Measurements from ENCODE around the gene THBD.

Gene THBD

GRCh38 chr20:23005776-23006175 is 43.7 kb downstream of the THBD start:
- no peaks in the 10 kb centered on the region for H3K36me3 ChIP-seq (ENCODE audit: insufficient read depth)
- H3K9ac ChIP-seq: no peak overlapping the region
- H2AFZ ChIP-seq (ENCODE audit: low read depth): no peak overlapping the region
- no peaks in the 10 kb centered on the region for H3K79me2 ChIP-seq (ENCODE audit: insufficient read depth, low read depth)
- H4K20me1 ChIP-seq (ENCODE audit: insufficient read depth): no peaks in the 10 kb centered on the region
- H3K27ac ChIP-seq: no peak overlapping the region
- no peaks in the 10 kb centered on the region for H3K4me1 ChIP-seq (ENCODE audit: low read depth, poor library complexity, severe bottlenecking)
- no peaks in the 10 kb centered on the region for H3K27me3 ChIP-seq (ENCODE audit: insufficient read depth, low read depth)
- no peak overlapping the region for H3K4me3 ChIP-seq (IDR thresholded peaks at IDR 0.05; ENCODE audit: insufficient read depth, low read depth, low read length)
- TF ChIP-seq, protein P1, sequence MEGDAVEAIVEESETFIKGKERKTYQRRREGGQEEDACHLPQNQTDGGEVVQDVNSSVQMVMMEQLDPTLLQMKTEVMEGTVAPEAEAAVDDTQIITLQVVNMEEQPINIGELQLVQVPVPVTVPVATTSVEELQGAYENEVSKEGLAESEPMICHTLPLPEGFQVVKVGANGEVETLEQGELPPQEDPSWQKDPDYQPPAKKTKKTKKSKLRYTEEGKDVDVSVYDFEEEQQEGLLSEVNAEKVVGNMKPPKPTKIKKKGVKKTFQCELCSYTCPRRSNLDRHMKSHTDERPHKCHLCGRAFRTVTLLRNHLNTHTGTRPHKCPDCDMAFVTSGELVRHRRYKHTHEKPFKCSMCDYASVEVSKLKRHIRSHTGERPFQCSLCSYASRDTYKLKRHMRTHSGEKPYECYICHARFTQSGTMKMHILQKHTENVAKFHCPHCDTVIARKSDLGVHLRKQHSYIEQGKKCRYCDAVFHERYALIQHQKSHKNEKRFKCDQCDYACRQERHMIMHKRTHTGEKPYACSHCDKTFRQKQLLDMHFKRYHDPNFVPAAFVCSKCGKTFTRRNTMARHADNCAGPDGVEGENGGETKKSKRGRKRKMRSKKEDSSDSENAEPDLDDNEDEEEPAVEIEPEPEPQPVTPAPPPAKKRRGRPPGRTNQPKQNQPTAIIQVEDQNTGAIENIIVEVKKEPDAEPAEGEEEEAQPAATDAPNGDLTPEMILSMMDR (conservative IDR thresholded peaks at IDR 0.05; ENCODE audit: low read depth, low read length): no peak
- no peak overlapping the region for H3K4me2 ChIP-seq

GRCh38 chr20:23003881-23004460 is 45.5 kb downstream of the THBD start:
- H3K36me3 ChIP-seq (ENCODE audit: insufficient read depth): no peaks in the 10 kb centered on the region
- H3K4me3 ChIP-seq (IDR thresholded peaks at IDR 0.05; ENCODE audit: insufficient read depth, low read depth, low read length): no peak overlapping the region
- no peak overlapping the region for H3K9ac ChIP-seq
- H4K20me1 ChIP-seq (ENCODE audit: insufficient read depth): no peaks in the 10 kb centered on the region
- H2AFZ ChIP-seq (ENCODE audit: low read depth): no peak overlapping the region
- H3K79me2 ChIP-seq (ENCODE audit: insufficient read depth, low read depth): no peaks in the 10 kb centered on the region
- no peaks in the 10 kb centered on the region for H3K27me3 ChIP-seq (ENCODE audit: insufficient read depth, low read depth)
- H3K27ac ChIP-seq: no peak overlapping the region
- no peaks in the 10 kb centered on the region for H3K4me1 ChIP-seq (ENCODE audit: low read depth, poor library complexity, severe bottlenecking)
- no peak overlapping the region for H3K4me2 ChIP-seq
- TF ChIP-seq, protein P1 (conservative IDR thresholded peaks at IDR 0.05; ENCODE audit: low read depth, low read length): no peak

DNA sequence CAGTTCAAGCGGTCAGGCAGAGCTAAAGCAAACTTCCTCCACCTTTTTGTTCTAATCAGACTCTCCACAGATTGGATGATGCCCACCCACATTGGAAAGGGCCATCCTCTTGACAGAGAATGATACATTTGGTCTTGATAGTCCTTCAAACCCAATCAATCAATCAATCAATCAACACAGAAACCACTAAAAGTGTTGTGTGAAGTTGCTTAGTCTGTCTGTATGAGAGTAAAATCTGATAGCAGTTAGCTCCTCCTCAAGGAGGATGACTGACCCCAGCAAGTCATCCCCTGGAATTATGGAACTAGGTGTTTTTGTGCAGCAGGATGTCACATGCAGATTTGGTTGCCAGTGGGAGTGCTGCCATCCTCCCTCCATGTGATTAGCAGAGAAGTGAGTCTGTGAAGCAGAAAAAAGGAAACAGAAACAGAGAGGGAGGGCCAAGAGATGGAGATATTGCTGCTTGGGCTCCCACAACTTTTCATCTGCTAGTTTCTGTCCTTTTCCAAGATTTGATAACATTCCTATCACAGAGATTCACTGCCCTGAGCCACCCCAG is 46.3 kb downstream of the THBD start:
- Histone ChIP-seq H3K79me2 (ENCODE audit: insufficient read depth, low read depth) (no peaks in the 10 kb centered on the region), H3K27me3 (ENCODE audit: insufficient read depth, low read depth) (no peaks in the 10 kb centered on the region), H2AFZ (ENCODE audit: low read depth) (no peak overlapping the region), H3K4me2 (no peak overlapping the region), H3K4me3 (IDR thresholded peaks at IDR 0.05; ENCODE audit: insufficient read depth, low read depth, low read length) (no peak overlapping the region), H3K4me1 (ENCODE audit: low read depth, poor library complexity, severe bottlenecking) (no peaks in the 10 kb centered on the region), H3K27ac (no peak overlapping the region), H3K9ac (no peak overlapping the region), H3K36me3 (ENCODE audit: insufficient read depth) (no peaks in the 10 kb centered on the region), H4K20me1 (ENCODE audit: insufficient read depth) (no peaks in the 10 kb centered on the region)
- TF ChIP-seq, protein P1 (conservative IDR thresholded peaks at IDR 0.05; ENCODE audit: low read depth, low read length): no peak

GRCh38 chr20:23002276-23002675 is 47.2 kb downstream of the THBD start:
- no peak overlapping the region for H3K4me3 ChIP-seq (IDR thresholded peaks at IDR 0.05; ENCODE audit: insufficient read depth, low read depth, low read length)
- H4K20me1 ChIP-seq (ENCODE audit: insufficient read depth): no peaks in the 10 kb centered on the region
- H3K27me3 ChIP-seq (ENCODE audit: insufficient read depth, low read depth): no peaks in the 10 kb centered on the region
- H3K36me3 ChIP-seq (ENCODE audit: insufficient read depth): no peaks in the 10 kb centered on the region
- H3K4me2 ChIP-seq: no peak overlapping the region
- H3K27ac ChIP-seq: no peak overlapping the region
- H2AFZ ChIP-seq (ENCODE audit: low read depth): no peak overlapping the region
- H3K4me1 ChIP-seq (ENCODE audit: low read depth, poor library complexity, severe bottlenecking): no peaks in the 10 kb centered on the region
- no peak overlapping the region for H3K9ac ChIP-seq
- TF ChIP-seq, protein P1 (conservative IDR thresholded peaks at IDR 0.05; ENCODE audit: low read depth, low read length): no peak
- no peaks in the 10 kb centered on the region for H3K79me2 ChIP-seq (ENCODE audit: insufficient read depth, low read depth)
